PC-3 (cell line): Measurements from ENCODE around the gene DNAH10. TPM values are rescaled to one million over a fixed set of nuclear protein-coding genes. Genes with fewer than 3 reads are reported as not detected.

Source experiments
- ATAC-seq: fragments of 200-7000 bp; cut with Tn5 transposase; 2 replicates; pipeline ENCODE4 v1.9.1; 2020; ENCODE audit warnings: mild to moderate bottlenecking, moderate library complexity
- BruUV-seq: library from RNA; stranded (reverse); fragments of 400-500 nt; replicated peaks from 2 replicates; lab custom pipeline; 2021; lab: Mats Ljungman, UMichigan
- CTCF ChIA-PET: fragments of 300-600 bp; sonication (Branson Sonifier 250); formaldehyde crosslinking; loops from one replicate; lab custom pipeline; 2022; ENCODE audit warnings: antibody characterized with exemption; lab: Charles Lee
- POLR2A ChIA-PET: fragments of 300-600 bp; sonication (Branson Sonifier 250); formaldehyde crosslinking; loops from one replicate; lab custom pipeline; 2022; ENCODE audit warnings: antibody characterized with exemption; ENCODE audit not compliant: unreplicated experiment; lab: Charles Lee
- DNase-seq: peaks from one replicate; pipeline ENCODE4 v3.0.0-alpha.2; 2015
- H2AFZ ChIP-seq: fragments of 300-600 bp; sonication (generic); 2 replicates; pipeline ENCODE4 v1.6.0; 2016; ENCODE audit warnings: antibody characterized with exemption, low read length
- H3F3A ChIP-seq: fragments of 300-600 bp; sonication (generic); one replicate; pipeline ENCODE4 v1.6.0; 2017; ENCODE audit warnings: antibody characterized with exemption, low read length, control low read depth, mild to moderate bottlenecking; ENCODE audit not compliant: unreplicated experiment
- H3K27ac ChIP-seq: fragments of 300-600 bp; sonication (generic); 2 replicates; pipeline ENCODE4 v1.5.1; 2016; ENCODE audit warnings: mild to moderate bottlenecking, low read length
- H3K27me3 ChIP-seq: fragments of 300-600 bp; sonication (generic); 2 replicates; pipeline ENCODE4 v1.6.1; 2016; ENCODE audit warnings: low read length, mixed read lengths
- H3K36me3 ChIP-seq: fragments of 300-600 bp; sonication (generic); 2 replicates; pipeline ENCODE4 v1.6.1; 2016; ENCODE audit warnings: low read depth, mixed run types, low read length, mixed read lengths
- H3K4me1 ChIP-seq: fragments of 300-600 bp; sonication (generic); 2 replicates; pipeline ENCODE4 v1.5.1; 2016; ENCODE audit warnings: low read length; ENCODE audit not compliant: insufficient read depth
- H3K4me2 ChIP-seq: fragments of 300-600 bp; sonication (generic); 2 replicates; pipeline ENCODE4 v1.6.0; 2016; ENCODE audit warnings: low read length
- H3K4me3 ChIP-seq: fragments of 300-600 bp; sonication (generic); 2 replicates; pipeline ENCODE4 v1.5.1; 2016; ENCODE audit warnings: mild to moderate bottlenecking, low read length, mixed read lengths
- H3K79me2 ChIP-seq: fragments of 300-600 bp; sonication (generic); 2 replicates; pipeline ENCODE4 v1.6.1; 2017; ENCODE audit warnings: low read length, mixed read lengths
- H3K9ac ChIP-seq: fragments of 300-600 bp; sonication (generic); 2 replicates; pipeline ENCODE4 v1.6.0; 2016; ENCODE audit warnings: mild to moderate bottlenecking, low read length
- H3K9me2 ChIP-seq: fragments of 300-600 bp; sonication (generic); replicated peaks from 2 replicates; pipeline ENCODE4 v1.6.1; 2016; ENCODE audit warnings: mixed run types, low read length, mixed read lengths
- H3K9me3 ChIP-seq: fragments of 300-600 bp; sonication (generic); 2 replicates; pipeline ENCODE4 v1.6.1; 2016; ENCODE audit warnings: low read length, mixed read lengths
- H4K20me1 ChIP-seq: fragments of 300-600 bp; sonication (generic); 2 replicates; pipeline ENCODE4 v1.6.1; 2016; ENCODE audit warnings: low read length, mixed read lengths
- CTCF ChIP-seq: fragments of 300-600 bp; sonication (generic); conservative IDR thresholded peaks from 2 replicates; pipeline ENCODE4 v1.5.1; 2017; ENCODE audit warnings: antibody characterized with exemption, low read depth, mild to moderate bottlenecking, low read length
- EZH2 ChIP-seq: fragments of 300-600 bp; sonication (generic); IDR thresholded peaks from one replicate; pipeline ENCODE4 v1.6.1; 2017; ENCODE audit warnings: antibody characterized with exemption, mild to moderate bottlenecking, low read length; ENCODE audit not compliant: unreplicated experiment
- EZH2phosphoT487 ChIP-seq: fragments of 300-600 bp; sonication (generic); IDR thresholded peaks from 2 replicates; pipeline ENCODE4 v1.6.1; 2018; ENCODE audit warnings: mild to moderate bottlenecking, antibody characterized with exemption, low read length, borderline replicate concordance
- intact Hi-C: fragments of 100-400 bp; cut with micrococcal nuclease; formaldehyde crosslinking; loops from 2 replicates; pipeline ENCODE4 v1.9.0; 2023
- total RNA-seq: library from RNA; depleted of rRNA; stranded (reverse); fragments of >200 nt; gene quantifications from 2 replicates; pipeline ENCODE4 v1.2.3, GENCODE V29; 2014

The DNAH10 gene
- total RNA-seq, 1 experiment from 2014 or later: 0.15 TPM

- no peaks in the 10 kb centered on the region for H4K20me1 ChIP-seq
- BruUV-seq: TSS peak; percentile 60
- H3K4me2 ChIP-seq: peak overlapping the region; percentile 97
- H3K9me3 ChIP-seq: no peaks in the 10 kb centered on the region
- ATAC-seq (peak; percentile 19), DNase-seq (peak; percentile 29)
- no peaks in the 10 kb centered on the region for H3F3A ChIP-seq
- peaks cover 18% of the 10 kb centered on the region for H3K4me1 ChIP-seq
- CTCF ChIA-PET: interaction anchor here (0.5 to 0.7 kb wide), 2 partner anchors 62 to 1351 kb away, joined by 3 to 6 read pairs; no protein-coding TSS in a partner anchor
- peak overlapping the region; percentile 99 for H3K4me3 ChIP-seq
- H3K27ac ChIP-seq: no peak overlapping the region
- peak overlapping the region; percentile 92 for H2AFZ ChIP-seq
- peaks cover 31% of the 10 kb centered on the region for H3K79me2 ChIP-seq
- H3K9me2 ChIP-seq: no peaks in the 10 kb centered on the region
- intact Hi-C loops: loop anchor here (5.0 kb wide), 1 partner anchor 51 kb away; no protein-coding TSS in a partner anchor
- no peaks in the 10 kb centered on the region for H3K27me3 ChIP-seq
- peak overlapping the region; percentile 90; the same call in 1 of the 2 replicates for H3K9ac ChIP-seq
- H3K36me3 ChIP-seq: no peaks in the 10 kb centered on the region
- no peak for TF ChIP-seq CTCF
- TF ChIP-seq EZH2: no peak
- no peak for TF ChIP-seq EZH2phosphoT487
- POLR2A ChIA-PET: no interaction called here
These were observed 48.7 kb upstream of the DNAH10 start for GRCh38 chr12:123713398-123713797.

GRCh38 chr12:123713823-123714585 lies 48.1 kb upstream of the DNAH10 start:
- Histone ChIP-seq H3K4me2 (peak overlapping the region; percentile 97), H3K27ac (no peak overlapping the region), H3K4me3 (peak overlapping the region; percentile 99), H3K9ac (no peak overlapping the region), H3F3A (no peaks in the 10 kb centered on the region), H2AFZ (no peak overlapping the region), H3K4me1 (peaks cover 18% of the 10 kb centered on the region), H3K9me2 (no peaks in the 10 kb centered on the region), H4K20me1 (no peaks in the 10 kb centered on the region), H3K79me2 (peaks cover 31% of the 10 kb centered on the region), H3K27me3 (no peaks in the 10 kb centered on the region), H3K9me3 (no peaks in the 10 kb centered on the region), H3K36me3 (no peaks in the 10 kb centered on the region)
- ATAC-seq (no peak), DNase-seq (no peak)
- intact Hi-C loops: loop anchor here (5.0 kb wide), 1 partner anchor 52 kb away; no protein-coding TSS in a partner anchor
- TF ChIP-seq EZH2: no peak
- no peak for TF ChIP-seq EZH2phosphoT487
- no peak for TF ChIP-seq CTCF
- no TSS peak for BruUV-seq
- ChIA-PET CTCF (interaction anchor here (0.5 kb wide), 1 partner anchor 62 kb away, joined by 6 read pairs; no protein-coding TSS in a partner anchor), POLR2A (no interaction called here)

- Histone ChIP-seq H3K27ac (no peak overlapping the region), H3K36me3 (no peaks in the 10 kb centered on the region), H3K9me3 (no peaks in the 10 kb centered on the region), H3K27me3 (no peaks in the 10 kb centered on the region), H3F3A (no peaks in the 10 kb centered on the region), H2AFZ (no peak overlapping the region), H4K20me1 (no peaks in the 10 kb centered on the region), H3K79me2 (peaks cover 31% of the 10 kb centered on the region), H3K4me1 (peaks cover 18% of the 10 kb centered on the region), H3K9me2 (no peaks in the 10 kb centered on the region), H3K4me3 (no peak overlapping the region), H3K4me2 (0 out of 2 replicates have a peak overlapping the region, but pooled peaks have one; percentile 3), H3K9ac (no peak overlapping the region)
- DNase-seq (no peak), ATAC-seq (no peak)
- intact Hi-C loops: no loop called here
- CTCF ChIA-PET: no interaction called here
- no peak for TF ChIP-seq EZH2phosphoT487
- TF ChIP-seq EZH2: no peak
- no peak for TF ChIP-seq CTCF
- no TSS peak for BruUV-seq
- POLR2A ChIA-PET: no interaction called here
These were observed 46.9 kb upstream of the DNAH10 start for GRCh38 chr12:123715195-123715594.
